RWPE2 (cell line): Measurements from ENCODE around the gene SMPD4.
"Not testable (repeated sequence)": the region's sequence is repeated elsewhere in the genome, so short reads cannot be mapped to it uniquely, and the experiment has no call there.

Experiments
- ATAC-seq: fragments of 200-7000 bp; cut with Tn5 transposase; 3 replicates; pipeline ENCODE4 v1.9.1; 2021; ENCODE audit warnings: low read depth
- DNase-seq: peaks from one replicate; pipeline ENCODE4 v3.0.0-alpha.2; 2020; ENCODE audit warnings: low spot score
- H3K27ac ChIP-seq: fragments of 450-650 bp; 2 replicates; pipeline ENCODE4 v1.5.1; 2017; ENCODE audit warnings: mild to moderate bottlenecking; ENCODE audit not compliant: poor library complexity, severe bottlenecking
- H3K27me3 ChIP-seq: fragments of 250-450 bp; sonication (Bioruptor Pico); 2 replicates; pipeline ENCODE4 v1.5.1; 2021; ENCODE audit warnings: mild to moderate bottlenecking, moderate library complexity; ENCODE audit not compliant: insufficient read depth, poor library complexity, severe bottlenecking
- H3K36me3 ChIP-seq: fragments of 250-450 bp; sonication (Bioruptor Pico); 2 replicates; pipeline ENCODE4 v1.5.1; 2020; ENCODE audit warnings: low read depth, mild to moderate bottlenecking, moderate library complexity
- H3K4me1 ChIP-seq: fragments of 250-450 bp; sonication (Bioruptor Pico); 2 replicates; pipeline ENCODE4 v1.5.1; 2021; ENCODE audit warnings: mild to moderate bottlenecking, moderate library complexity; ENCODE audit not compliant: insufficient read depth, poor library complexity, severe bottlenecking
- H3K4me3 ChIP-seq: fragments of 250-450 bp; sonication (Bioruptor Pico); 2 replicates; pipeline ENCODE4 v1.5.1; 2021; ENCODE audit warnings: mild to moderate bottlenecking, moderate library complexity; ENCODE audit not compliant: severe bottlenecking
- H3K9me3 ChIP-seq: fragments of 250-450 bp; sonication (Bioruptor Pico); 2 replicates; pipeline ENCODE4 v1.5.1; 2021; ENCODE audit warnings: mild to moderate bottlenecking, moderate library complexity; ENCODE audit not compliant: severe bottlenecking
- TF ChIP-seq, protein P1 (sequence below): fragments of 450-650 bp; IDR thresholded peaks from one replicate; pipeline ENCODE4 v1.5.1; 2017; ENCODE audit warnings: mild to moderate bottlenecking, moderate library complexity; ENCODE audit not compliant: poor library complexity, severe bottlenecking

Gene SMPD4

DNA sequence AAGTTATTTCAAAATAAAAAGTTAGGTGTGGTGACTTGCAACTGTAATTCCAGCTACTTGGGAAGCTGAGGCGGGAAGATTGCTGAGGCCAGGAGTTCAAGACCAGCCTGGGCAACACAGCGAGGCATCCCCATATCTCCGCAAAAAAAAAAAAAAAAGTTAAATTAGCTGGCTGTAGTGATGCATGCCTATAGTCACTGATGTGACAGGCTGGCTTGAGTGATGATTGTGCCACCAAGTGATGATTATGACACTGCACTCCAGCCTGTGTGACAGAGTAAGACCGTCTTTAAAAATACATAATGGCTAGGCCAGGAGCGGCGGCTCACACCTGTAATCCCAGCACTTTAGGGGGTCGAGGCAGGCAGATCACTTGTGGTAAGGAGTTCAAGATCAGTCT is 11.5 kb downstream of the SMPD4 start:
- TF ChIP-seq, protein P1, sequence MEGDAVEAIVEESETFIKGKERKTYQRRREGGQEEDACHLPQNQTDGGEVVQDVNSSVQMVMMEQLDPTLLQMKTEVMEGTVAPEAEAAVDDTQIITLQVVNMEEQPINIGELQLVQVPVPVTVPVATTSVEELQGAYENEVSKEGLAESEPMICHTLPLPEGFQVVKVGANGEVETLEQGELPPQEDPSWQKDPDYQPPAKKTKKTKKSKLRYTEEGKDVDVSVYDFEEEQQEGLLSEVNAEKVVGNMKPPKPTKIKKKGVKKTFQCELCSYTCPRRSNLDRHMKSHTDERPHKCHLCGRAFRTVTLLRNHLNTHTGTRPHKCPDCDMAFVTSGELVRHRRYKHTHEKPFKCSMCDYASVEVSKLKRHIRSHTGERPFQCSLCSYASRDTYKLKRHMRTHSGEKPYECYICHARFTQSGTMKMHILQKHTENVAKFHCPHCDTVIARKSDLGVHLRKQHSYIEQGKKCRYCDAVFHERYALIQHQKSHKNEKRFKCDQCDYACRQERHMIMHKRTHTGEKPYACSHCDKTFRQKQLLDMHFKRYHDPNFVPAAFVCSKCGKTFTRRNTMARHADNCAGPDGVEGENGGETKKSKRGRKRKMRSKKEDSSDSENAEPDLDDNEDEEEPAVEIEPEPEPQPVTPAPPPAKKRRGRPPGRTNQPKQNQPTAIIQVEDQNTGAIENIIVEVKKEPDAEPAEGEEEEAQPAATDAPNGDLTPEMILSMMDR = no peak
- DNase-seq (no peak), ATAC-seq (no peak)
- no peaks in the 10 kb centered on the region for H3K9me3 ChIP-seq
- no peaks in the 10 kb centered on the region for H3K27me3 ChIP-seq
- H3K4me3 ChIP-seq = no peak overlapping the region
- H3K27ac ChIP-seq = no peak overlapping the region
- peaks cover 47% of the 10 kb centered on the region for H3K36me3 ChIP-seq
- no peaks in the 10 kb centered on the region for H3K4me1 ChIP-seq

- H3K36me3 ChIP-seq = peaks cover 46% of the 10 kb centered on the region
- DNase-seq, H3K4me3 ChIP-seq, H3K27ac ChIP-seq, ATAC-seq, H3K4me1 ChIP-seq, H3K27me3 ChIP-seq, H3K9me3 ChIP-seq: not testable (repeated sequence)
Measured at GRCh38 chr2:130169163-130169562, 12.2 kb downstream of the SMPD4 start.

DNA sequence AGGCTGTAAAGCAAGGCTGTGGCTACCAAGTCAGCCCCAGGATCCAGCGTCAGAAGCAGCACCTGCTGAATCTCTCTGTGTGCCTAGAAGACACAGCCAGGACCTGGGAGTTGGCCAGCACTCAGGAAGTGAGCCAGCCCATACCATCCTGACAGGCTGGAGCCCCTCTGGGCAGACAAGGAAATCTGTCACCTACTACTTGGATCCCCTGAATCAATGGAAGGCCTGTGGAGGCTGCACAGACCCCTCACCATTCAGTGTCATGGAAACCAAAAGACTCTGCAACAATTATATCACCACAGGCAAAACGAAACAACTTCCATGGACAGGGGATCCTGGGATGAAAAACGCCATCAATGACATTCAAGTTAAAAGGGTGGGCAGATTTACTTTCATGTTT is 14.8 kb downstream of the SMPD4 start:
- H3K9me3 ChIP-seq, H3K4me1 ChIP-seq, H3K4me3 ChIP-seq, H3K27ac ChIP-seq, DNase-seq, ATAC-seq, H3K27me3 ChIP-seq: not testable (repeated sequence)
- H3K36me3 ChIP-seq = peaks cover 39% of the 10 kb centered on the region

GRCh38 chr2:130165293-130166016 is 15.9 kb downstream of the SMPD4 start:
- no peaks in the 10 kb centered on the region for H3K27me3 ChIP-seq
- H3K4me1 ChIP-seq = no peaks in the 10 kb centered on the region
- peaks cover 35% of the 10 kb centered on the region; the same call in 1 of the 2 replicates for H3K36me3 ChIP-seq
- no peak for DNase-seq
- no peak for ATAC-seq
- no peak overlapping the region for H3K27ac ChIP-seq
- no peak overlapping the region for H3K4me3 ChIP-seq
- TF ChIP-seq, protein P1 = no peak
- H3K9me3 ChIP-seq = no peaks in the 10 kb centered on the region

DNA sequence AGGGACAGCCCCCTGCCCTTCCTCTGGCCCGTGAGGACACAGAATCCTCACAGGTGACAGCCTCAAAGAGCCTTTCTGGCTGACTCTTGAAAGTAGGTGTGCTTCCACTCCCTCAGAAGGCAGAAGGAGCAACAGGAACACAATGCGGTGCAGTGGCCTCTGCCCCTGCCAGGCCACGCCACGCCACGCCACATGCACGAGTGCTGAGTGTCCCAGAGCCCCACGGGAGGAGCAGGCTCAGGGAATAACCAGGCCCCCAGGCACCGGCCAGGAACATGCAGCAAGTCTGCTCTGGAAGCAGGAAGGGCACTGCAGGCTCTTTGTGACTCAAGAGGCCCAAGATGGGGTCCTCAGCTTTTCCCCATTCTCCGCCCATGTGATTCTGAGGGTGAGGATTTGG is 18.4 kb downstream of the SMPD4 start:
- TF ChIP-seq, protein P1 = no peak
- ATAC-seq (no peak), DNase-seq (no peak)
- Histone ChIP-seq H3K36me3 (peaks cover 33% of the 10 kb centered on the region; the same call in 1 of the 2 replicates), H3K4me3 (no peak overlapping the region), H3K27me3 (no peaks in the 10 kb centered on the region), H3K4me1 (no peaks in the 10 kb centered on the region), H3K27ac (no peak overlapping the region), H3K9me3 (no peaks in the 10 kb centered on the region)

- DNase-seq, H3K4me3 ChIP-seq, H3K9me3 ChIP-seq, H3K27ac ChIP-seq, H3K4me1 ChIP-seq, H3K27me3 ChIP-seq, ATAC-seq: not testable (repeated sequence)
- peaks cover 28% of the 10 kb centered on the region; the same call in 1 of the 2 replicates for H3K36me3 ChIP-seq
Measured at GRCh38 chr2:130162486-130162885, 18.9 kb downstream of the SMPD4 start.

GRCh38 chr2:130160838-130161705 is 20.3 kb downstream of the SMPD4 start:
- H3K27me3 ChIP-seq, H3K4me1 ChIP-seq, H3K9me3 ChIP-seq, H3K4me3 ChIP-seq, DNase-seq, H3K27ac ChIP-seq, ATAC-seq: not testable (repeated sequence)
- peaks cover 18% of the 10 kb centered on the region; the same call in 1 of the 2 replicates for H3K36me3 ChIP-seq
